AG04450 (cell line): ENCODE results near the gene FDPS. TPM values are rescaled to one million over a fixed set of nuclear protein-coding genes. Genes with fewer than 3 reads are reported as not detected.

Experiments used
- CTCF ChIA-PET: fragments of 300-600, 350-600 bp; formaldehyde crosslinking; extraction: SDS; loops from one replicate; lab custom pipeline; 2022; ENCODE audit warnings: antibody characterized with exemption, inconsistent platforms; lab: Charles Lee
- POLR2A ChIA-PET: fragments of 350-600 bp; formaldehyde crosslinking; extraction: SDS; loops from one replicate; lab custom pipeline; 2021; ENCODE audit warnings: antibody characterized with exemption, inconsistent platforms; lab: Yijun Ruan, JAX
- DNase-seq: peaks from one replicate; pipeline ENCODE4 v3.0.0-alpha.2; 2011; ENCODE audit warnings: low read depth, low spot score
- H3K27ac ChIP-seq: one replicate; pipeline ENCODE4 v1.5.1; 2012; ENCODE audit warnings: low read depth, low read length, control low read depth
- H3K27me3 ChIP-seq: one replicate; pipeline ENCODE4 v1.6.0; 2012; ENCODE audit warnings: low read length; ENCODE audit not compliant: control insufficient read depth, insufficient read depth
- H3K4me3 ChIP-seq: 2 replicates; pipeline ENCODE4 v1.5.1; 2011; ENCODE audit warnings: mild to moderate bottlenecking, low read depth, low read length, control low read depth
- H3K9me3 ChIP-seq: 2 replicates; pipeline ENCODE4 v1.5.1; 2012; ENCODE audit warnings: low read length; ENCODE audit not compliant: control insufficient read depth, insufficient read depth
- CTCF ChIP-seq: IDR thresholded peaks from 2 replicates; pipeline ENCODE4 v1.5.1; 2011; ENCODE audit warnings: low read depth, low read length, control low read depth, inconsistent platforms
- polyA plus RNA-seq: library from polyadenylated mRNA; depleted of rRNA; stranded (reverse); fragments of >200 nt; gene quantifications from 2 replicates; pipeline ENCODE4 v1.2.3, GENCODE V29; 2011

Gene FDPS
- polyA plus RNA-seq, 1 experiment = 140 TPM

GRCh38 chr1:155334962-155335361, 26.3 kb downstream of the FDPS start:
- ChIA-PET CTCF (interaction anchor here (0.9 to 2.3 kb wide), 4 partner anchors 12 to 340 kb away, joined by 3 to 8 read pairs (median 5); no protein-coding TSS in a partner anchor), POLR2A (no interaction called here)
- DNase-seq = no peak
- no peaks in the 10 kb centered on the region for H3K27me3 ChIP-seq
- no peaks in the 10 kb centered on the region for H3K9me3 ChIP-seq
- H3K4me3 ChIP-seq = no peak overlapping the region
- H3K27ac ChIP-seq = no peak overlapping the region
- no peak for TF ChIP-seq CTCF

- CTCF ChIA-PET = interaction anchor here (2.3 kb wide), 1 partner anchor 89 kb away, joined by 12 read pairs; no protein-coding TSS in a partner anchor
- no peak overlapping the region for H3K4me3 ChIP-seq
- no peak for DNase-seq
- H3K9me3 ChIP-seq = no peaks in the 10 kb centered on the region
- H3K27me3 ChIP-seq = no peaks in the 10 kb centered on the region
- POLR2A ChIA-PET = no interaction called here
- H3K27ac ChIP-seq = no peak overlapping the region
- no peak for TF ChIP-seq CTCF
Measured at GRCh38 chr1:155339515-155340097, 30.9 kb downstream of the FDPS start.

GRCh38 chr1:155342842-155343241, 34.2 kb downstream of the FDPS start:
- DNase-seq = no peak
- Histone ChIP-seq H3K27me3 (no peaks in the 10 kb centered on the region), H3K27ac (no peak overlapping the region), H3K9me3 (no peaks in the 10 kb centered on the region), H3K4me3 (no peak overlapping the region)
- no peak for TF ChIP-seq CTCF
- ChIA-PET POLR2A (no interaction called here), CTCF (interaction anchor here (0.9 kb wide), 1 partner anchor 21 kb away, joined by 5 read pairs; no protein-coding TSS in a partner anchor)

- H3K4me3 ChIP-seq = no peak overlapping the region
- DNase-seq = no peak
- no peak overlapping the region for H3K27ac ChIP-seq
- CTCF ChIA-PET = no interaction called here
- H3K27me3 ChIP-seq = no peaks in the 10 kb centered on the region
- TF ChIP-seq CTCF = no peak
- POLR2A ChIA-PET = no interaction called here
- no peaks in the 10 kb centered on the region for H3K9me3 ChIP-seq
Measured at GRCh38 chr1:155352631-155353030, 44.0 kb downstream of the FDPS start.

GRCh38 chr1:155360051-155360450, 51.4 kb downstream of the FDPS start:
- H3K27ac ChIP-seq = no peak overlapping the region
- TF ChIP-seq CTCF = no peak
- POLR2A ChIA-PET = no interaction called here
- H3K9me3 ChIP-seq = no peaks in the 10 kb centered on the region
- H3K4me3 ChIP-seq = no peak overlapping the region
- CTCF ChIA-PET = interaction anchor here (0.6 to 0.7 kb wide), 2 partner anchors 22 to 108 kb away, joined by 3 read pairs; no protein-coding TSS in a partner anchor
- no peaks in the 10 kb centered on the region for H3K27me3 ChIP-seq
- no peak for DNase-seq
